ENCODE data around the gene SLCO2B1.

GRCh38 chr11:75241906-75242644, 91.2 kb downstream of the SLCO2B1 start:
- TF ChIP-seq CTCF (IDR thresholded peaks at IDR 0.05) (no peak), POLR2A (IDR thresholded peaks at IDR 0.05) (no peak)

All from Peyer's patch (tissue), 4 donors.